Heart left ventricle (tissue), 13 donors: ENCODE measurements around the gene ADORA2B.

Experiments used
- CTCF ChIP-seq, 12 donors: fragments of 200-600 bp; sonication (generic) in 4 of 12; IDR thresholded peaks; one replicate each; pipeline versions ENCODE4 v1.5.0 to v1.8.0; 2018 to 2022; ENCODE audit warnings: antibody characterized with exemption in 12 of 12, mild to moderate bottlenecking in 5 of 12
- POLR2A ChIP-seq, 2 donors: fragments of 450-650 bp; IDR thresholded peaks; one replicate each; pipeline ENCODE4 v1.6.1; 2017; ENCODE audit warnings: antibody characterized with exemption in 2 of 2, mild to moderate bottlenecking in 2 of 2, moderate library complexity in 2 of 2
- donor health status: ischemic (EF 13 %, LVEDD 7.1; RV severe dilation, severe dysfunction).
- donor health status: DM: no; HTN: yes; CAD: no.
- donor health status: DM: no; HTN: no; CAD: no.
- donor health status: ischemic (EF 25% LVEDD 6.9; RV normal size, moderate dysfunction).
- donor health status: ischemic (EF 25% LVEDD 5.7; RV mildly dilated, moderate dysfunction).
- donor health status: ischemic (EF 35%, LVEDD 5.7; RV mildly dilated, moderate dysfunction).
- donor health status: nonischemic (EF 11% LVEDD 7.7; RV severe dilation, severe dysfunction).
- donor health status: DM: yes; HTN: yes; CAD: no.
- donor health status: PGD.
- donor health status: ischemic (EF 29% LVEDD 5.4; RV normal size, mild dysfunction).
- donor health status: nonischemic (EF 23%, LVEDD 6.1; RV moderate dilation, normal function).

- no peak for TF ChIP-seq POLR2A (IDR thresholded peaks at IDR 0.05)
- no peak for TF ChIP-seq CTCF (IDR thresholded peaks at IDR 0.05)
These were observed 9.0 kb upstream of the ADORA2B start for GRCh38 chr17:15935891-15936290.
